Parathyroid adenoma (tissue), 2 donors: ENCODE measurements around the gene PRLHR.

ENCODE experiments used
- H2AFZ ChIP-seq: fragments of 300-600 bp; sonication (generic); one replicate; pipeline ENCODE4 v1.7.0; 2017; ENCODE audit warnings: antibody characterized with exemption, mild to moderate bottlenecking
- H3K27ac ChIP-seq: fragments of 300-600 bp; sonication (generic); one replicate; pipeline ENCODE4 v1.7.0; 2017
- H3K27me3 ChIP-seq: fragments of 300-600 bp; sonication (generic); one replicate; pipeline ENCODE4 v1.7.0; 2017; ENCODE audit warnings: low read length; ENCODE audit not compliant: control insufficient read depth, insufficient read depth
- H3K36me3 ChIP-seq: fragments of 300-600 bp; sonication (generic); one replicate; pipeline ENCODE4 v1.7.0; 2017; ENCODE audit warnings: low read length; ENCODE audit not compliant: control insufficient read depth, insufficient read depth
- H3K4me1 ChIP-seq: fragments of 300-600 bp; sonication (generic); one replicate; pipeline ENCODE4 v1.7.0; 2017; ENCODE audit warnings: control low read depth
- H3K4me2 ChIP-seq: fragments of 300-600 bp; sonication (generic); one replicate; pipeline ENCODE4 v1.7.0; 2017; ENCODE audit warnings: low read length
- H3K4me3 ChIP-seq: fragments of 300-600 bp; sonication (generic); one replicate; pipeline ENCODE4 v1.7.0; 2017; ENCODE audit warnings: low read depth, low read length
- H3K79me2 ChIP-seq: fragments of 300-600 bp; sonication (generic); one replicate; pipeline ENCODE4 v1.7.0; 2017; ENCODE audit warnings: control low read depth
- H3K9ac ChIP-seq: fragments of 300-600 bp; sonication (generic); one replicate; pipeline ENCODE4 v1.7.0; 2017; ENCODE audit warnings: mild to moderate bottlenecking
- H3K9me3 ChIP-seq: fragments of 300-600 bp; sonication (generic); one replicate; pipeline ENCODE4 v1.7.0; 2017; ENCODE audit warnings: low read length; ENCODE audit not compliant: control insufficient read depth
- CTCF ChIP-seq: fragments of 300-600 bp; sonication (generic); IDR thresholded peaks from one replicate; pipeline ENCODE4 v1.7.0; 2017; ENCODE audit warnings: antibody characterized with exemption, mild to moderate bottlenecking
- donor health status: primary hyperparathyroidism.

The PRLHR gene

DNA sequence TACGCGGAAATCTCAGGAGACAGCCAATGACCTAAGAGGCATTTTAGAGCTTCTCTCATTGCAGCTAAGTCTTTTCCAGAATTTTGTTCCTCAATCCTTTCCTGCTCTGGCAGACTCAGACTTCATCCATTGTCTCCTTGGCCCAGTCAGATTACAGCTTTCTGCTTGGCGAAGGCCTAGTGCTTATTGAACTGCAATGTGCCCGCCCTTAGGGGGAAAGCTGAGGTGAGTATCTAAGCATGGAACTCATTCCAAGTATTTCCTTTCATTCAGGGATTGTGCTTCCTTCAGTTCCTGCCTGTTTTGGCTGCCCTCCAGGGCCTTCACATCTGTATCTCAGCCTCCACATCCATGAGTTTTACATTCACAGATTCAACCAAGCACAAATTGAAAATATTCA is 37.5 kb downstream of the PRLHR start:
- Histone ChIP-seq H3K4me1 (no peaks in the 10 kb centered on the region), H3K36me3 (no peaks in the 10 kb centered on the region), H3K4me3 (no peak overlapping the region), H3K27me3 (no peaks in the 10 kb centered on the region), H3K4me2 (no peak overlapping the region), H3K9ac (no peak overlapping the region), H3K79me2 (no peaks in the 10 kb centered on the region), H2AFZ (no peak overlapping the region), H3K9me3 (no peaks in the 10 kb centered on the region), H3K27ac (no peak overlapping the region)
- no peak for TF ChIP-seq CTCF

DNA sequence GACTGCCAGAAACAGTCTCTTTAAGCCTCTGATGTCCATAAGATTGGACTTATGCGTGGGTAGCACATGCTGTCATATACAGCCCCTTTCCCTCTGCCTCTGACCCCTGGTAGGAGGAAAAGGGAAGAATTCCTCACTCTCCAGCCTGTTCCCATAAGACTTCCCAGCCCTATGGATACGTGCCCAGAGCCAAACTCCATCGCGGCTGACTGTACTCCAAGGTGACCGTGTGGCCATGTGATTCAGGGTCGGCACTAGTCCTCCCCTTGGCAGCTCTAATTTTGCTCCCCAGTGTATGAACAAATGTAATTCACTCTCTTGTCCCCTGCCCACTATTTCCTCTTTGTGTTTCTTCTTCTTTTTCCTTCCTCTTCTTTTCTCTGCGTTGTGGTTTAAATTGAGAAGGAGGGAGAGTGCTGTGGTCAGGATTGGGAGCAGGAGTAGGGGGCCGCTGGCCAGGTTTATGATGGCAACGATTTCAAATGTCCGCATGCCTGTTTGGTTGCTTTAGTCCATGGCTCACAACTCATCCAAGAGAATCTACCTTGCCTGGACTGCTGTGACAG is 43.8 kb downstream of the PRLHR start:
- Histone ChIP-seq H3K36me3 (no peaks in the 10 kb centered on the region), H3K4me3 (no peak overlapping the region), H3K9ac (no peak overlapping the region), H2AFZ (no peak overlapping the region), H3K27ac (no peak overlapping the region), H3K9me3 (no peaks in the 10 kb centered on the region), H3K4me1 (no peaks in the 10 kb centered on the region), H3K4me2 (no peak overlapping the region), H3K27me3 (no peaks in the 10 kb centered on the region), H3K79me2 (no peaks in the 10 kb centered on the region)
- no peak for TF ChIP-seq CTCF

DNA sequence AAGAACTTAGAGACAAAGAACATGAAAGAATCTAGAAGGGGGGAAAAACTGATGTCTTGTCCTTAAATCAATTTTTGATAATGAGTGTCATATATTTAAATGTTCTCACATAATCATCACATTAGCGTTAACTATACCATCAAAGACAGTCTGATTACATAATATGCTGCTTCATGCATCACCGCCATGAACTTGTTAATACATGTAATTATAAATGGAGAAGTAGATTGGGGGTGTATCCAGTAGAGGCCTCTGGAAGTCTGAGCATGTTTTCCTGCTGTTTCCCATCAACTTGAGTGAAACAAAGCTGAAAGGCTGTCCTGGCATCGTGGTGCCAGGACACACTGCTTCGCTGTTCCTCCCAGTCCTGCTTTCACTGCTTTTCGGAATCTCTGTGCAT is 48.2 kb downstream of the PRLHR start:
- Histone ChIP-seq H3K27me3 (no peaks in the 10 kb centered on the region), H3K4me2 (no peak overlapping the region), H3K27ac (no peak overlapping the region), H3K36me3 (no peaks in the 10 kb centered on the region), H3K4me3 (no peak overlapping the region), H3K9ac (no peak overlapping the region), H2AFZ (no peak overlapping the region), H3K9me3 (no peaks in the 10 kb centered on the region), H3K4me1 (no peaks in the 10 kb centered on the region), H3K79me2 (no peaks in the 10 kb centered on the region)
- no peak for TF ChIP-seq CTCF

- Histone ChIP-seq H3K4me3 (no peak overlapping the region), H3K36me3 (no peaks in the 10 kb centered on the region), H3K4me1 (no peaks in the 10 kb centered on the region), H3K27ac (no peak overlapping the region), H3K79me2 (no peaks in the 10 kb centered on the region), H3K27me3 (no peaks in the 10 kb centered on the region), H3K9ac (no peak overlapping the region), H3K4me2 (no peak overlapping the region), H2AFZ (no peak overlapping the region), H3K9me3 (no peaks in the 10 kb centered on the region)
- TF ChIP-seq CTCF, result no peak
Observed at GRCh38 chr10:118546479-118546878, 49.0 kb downstream of the PRLHR start.

- Histone ChIP-seq H3K27ac (no peak overlapping the region), H3K4me2 (no peak overlapping the region), H3K27me3 (no peaks in the 10 kb centered on the region), H2AFZ (no peak overlapping the region), H3K4me1 (no peaks in the 10 kb centered on the region), H3K4me3 (no peak overlapping the region), H3K9ac (no peak overlapping the region), H3K79me2 (no peaks in the 10 kb centered on the region), H3K9me3 (no peaks in the 10 kb centered on the region), H3K36me3 (no peaks in the 10 kb centered on the region)
- no peak for TF ChIP-seq CTCF
Observed at GRCh38 chr10:118545381-118545780, 50.1 kb downstream of the PRLHR start.
